Mesendoderm (in vitro differentiated cells): Measurements from ENCODE around the gene WDR20.

ENCODE experiments used
- DNase-seq: peaks from one replicate; pipeline ENCODE4 v3.0.0; 2013
- H2AK5ac ChIP-seq: 2 replicates; pipeline ENCODE4 v1.6.1; 2013; ENCODE audit warnings: low read length, inconsistent platforms
- H2BK120ac ChIP-seq: 2 replicates; pipeline ENCODE4 v1.6.1; 2013; ENCODE audit warnings: low read depth, mild to moderate bottlenecking, low read length, moderate library complexity, mixed read lengths
- H2BK15ac ChIP-seq: replicated peaks from 2 replicates; pipeline ENCODE4 v1.6.1; 2013; ENCODE audit warnings: low read depth, mild to moderate bottlenecking, moderate library complexity
- H2BK5ac ChIP-seq: 2 replicates; pipeline ENCODE4 v1.6.1; 2013; ENCODE audit warnings: low read length, inconsistent platforms
- H3K18ac ChIP-seq: 2 replicates; pipeline ENCODE4 v1.6.1; 2013; ENCODE audit warnings: mild to moderate bottlenecking, low read length, mixed read lengths
- H3K23ac ChIP-seq: one replicate; pipeline ENCODE4 v1.6.1; 2013; ENCODE audit warnings: low read length
- H3K27ac ChIP-seq: 2 replicates; pipeline ENCODE4 v1.5.1; 2013; ENCODE audit warnings: low read depth, mild to moderate bottlenecking, inconsistent platforms, low read length, moderate library complexity
- H3K27me3 ChIP-seq: 2 replicates; pipeline ENCODE4 v1.6.1; 2013; ENCODE audit warnings: low read length, control low read depth, mild to moderate bottlenecking, inconsistent platforms; ENCODE audit not compliant: insufficient read depth, poor library complexity
- H3K36me3 ChIP-seq: 2 replicates; pipeline ENCODE4 v1.6.1; 2013; ENCODE audit warnings: low read length, inconsistent platforms; ENCODE audit not compliant: control insufficient read depth, insufficient read depth
- H3K4ac ChIP-seq: one replicate; pipeline ENCODE4 v1.6.1; 2013; ENCODE audit warnings: low read depth, mild to moderate bottlenecking, low read length, moderate library complexity
- H3K4me1 ChIP-seq: 2 replicates; pipeline ENCODE4 v1.6.1; 2013; ENCODE audit warnings: low read depth, low read length, inconsistent platforms; ENCODE audit not compliant: control insufficient read depth
- H3K4me2 ChIP-seq: 2 replicates; pipeline ENCODE4 v1.6.1; 2013; ENCODE audit warnings: low read length
- H3K4me3 ChIP-seq: 2 replicates; pipeline ENCODE4 v1.5.1; 2013; ENCODE audit warnings: mild to moderate bottlenecking, low read length
- H3K56ac ChIP-seq: one replicate; pipeline ENCODE4 v1.6.1; 2013; ENCODE audit warnings: low read length
- H3K79me1 ChIP-seq: 2 replicates; pipeline ENCODE4 v1.6.1; 2013; ENCODE audit warnings: low read length, inconsistent platforms
- H3K79me2 ChIP-seq: 2 replicates; pipeline ENCODE4 v1.6.1; 2013; ENCODE audit warnings: mild to moderate bottlenecking, low read length; ENCODE audit not compliant: control insufficient read depth, insufficient read depth
- H3K9ac ChIP-seq: 2 replicates; pipeline ENCODE4 v1.6.1; 2013; ENCODE audit warnings: low read length, inconsistent platforms
- H4K5ac ChIP-seq: one replicate; pipeline ENCODE4 v1.6.1; 2013; ENCODE audit warnings: low read length
- H4K8ac ChIP-seq: one replicate; pipeline ENCODE4 v1.6.1; 2013; ENCODE audit warnings: low read depth, mild to moderate bottlenecking, control low read depth, low read length, moderate library complexity
- WGBS: extraction: QIAGEN DNeasy Blood & Tissue Kit; methylation state at CpG from one replicate; pipeline ENCODE4 v1.1.7; 2013; ENCODE audit warnings: low lambda C conversion rate, missing lambda C conversion rate; ENCODE audit not compliant: insufficient coverage; ENCODE audit errors: extremely low coverage; 5-methylcytosine and 5-hydroxymethylcytosine counted together

WDR20 gene

GRCh38 chr14:102182936-102183619 lies 43.4 kb downstream of the WDR20 start:
- Histone ChIP-seq H4K5ac (no peak overlapping the region), H4K8ac (no peak overlapping the region), H3K27me3 (no peaks in the 10 kb centered on the region), H3K18ac (no peak overlapping the region), H3K23ac (no peak overlapping the region), H2BK5ac (no peak overlapping the region), H3K27ac (no peak overlapping the region), H2BK15ac (no peak overlapping the region), H2AK5ac (no peak overlapping the region), H3K36me3 (no peaks in the 10 kb centered on the region), H3K4me2 (no peak overlapping the region), H3K4me1 (peaks cover 11% of the 10 kb centered on the region), H3K79me1 (peaks cover 32% of the 10 kb centered on the region), H3K4me3 (no peak overlapping the region), H3K79me2 (peaks cover 45% of the 10 kb centered on the region), H3K9ac (no peak overlapping the region), H3K4ac (no peak overlapping the region), H3K56ac (no peak overlapping the region), H2BK120ac (no peak overlapping the region)
- DNase-seq: no peak
- WGBS: no CpG with 5 or more reads among the region's 9 CpGs

GRCh38 chr14:102183886-102184285 lies 44.2 kb downstream of the WDR20 start:
- Histone ChIP-seq H3K27ac (no peak overlapping the region), H3K56ac (no peak overlapping the region), H4K8ac (no peak overlapping the region), H3K36me3 (no peaks in the 10 kb centered on the region), H3K4me3 (no peak overlapping the region), H3K4me1 (peaks cover 11% of the 10 kb centered on the region), H3K4ac (no peak overlapping the region), H2BK5ac (no peak overlapping the region), H3K23ac (no peak overlapping the region), H3K79me1 (peaks cover 33% of the 10 kb centered on the region), H2BK15ac (no peak overlapping the region), H3K9ac (no peak overlapping the region), H4K5ac (no peak overlapping the region), H3K18ac (no peak overlapping the region), H2BK120ac (no peak overlapping the region), H3K27me3 (no peaks in the 10 kb centered on the region), H2AK5ac (no peak overlapping the region), H3K79me2 (peaks cover 42% of the 10 kb centered on the region), H3K4me2 (no peak overlapping the region)
- WGBS: no CpG with 5 or more reads among the region's 3 CpGs
- no peak for DNase-seq

DNA sequence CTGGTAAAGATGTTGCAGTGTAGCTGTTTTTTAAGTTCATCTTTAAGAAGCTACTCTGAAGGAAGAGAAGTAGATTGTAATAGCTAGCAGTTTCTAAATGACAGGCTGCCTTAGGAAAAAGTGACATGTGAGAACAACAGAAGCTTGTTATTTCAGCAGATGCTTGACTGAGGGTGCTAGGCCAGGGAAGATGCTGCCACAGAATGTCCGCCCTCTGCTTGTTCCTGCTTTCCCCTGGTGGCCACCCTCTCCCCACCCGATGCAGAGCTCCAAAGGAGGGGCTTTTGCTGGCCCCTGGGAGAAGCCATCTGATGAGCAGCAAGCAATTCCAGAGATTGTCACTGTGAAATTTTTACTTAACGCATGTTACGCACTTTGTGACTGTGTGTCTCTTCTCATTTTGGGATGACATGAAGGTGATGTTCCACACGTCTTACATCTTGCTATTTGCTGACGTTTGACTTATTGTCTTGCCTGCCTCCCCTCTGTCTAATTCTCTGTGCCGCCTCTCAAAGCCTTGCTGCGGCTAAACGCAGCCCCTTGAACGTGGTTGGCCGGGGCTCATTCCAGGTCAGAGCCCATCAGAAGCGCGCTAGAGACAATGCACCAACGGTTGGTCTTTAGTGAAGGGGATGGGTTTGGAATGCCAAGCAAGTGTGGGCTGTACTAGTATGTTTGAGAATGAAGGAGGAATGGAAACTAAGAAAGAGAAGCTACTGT lies 44.8 kb downstream of the WDR20 start:
- no peak overlapping the region for H2BK5ac ChIP-seq
- H4K5ac ChIP-seq: no peak overlapping the region
- H2BK120ac ChIP-seq: no peak overlapping the region
- no peak overlapping the region for H2BK15ac ChIP-seq
- peaks cover 11% of the 10 kb centered on the region for H3K4me1 ChIP-seq
- DNase-seq: no peak
- peaks cover 41% of the 10 kb centered on the region for H3K79me2 ChIP-seq
- H3K4me3 ChIP-seq: no peak overlapping the region
- H3K36me3 ChIP-seq: no peaks in the 10 kb centered on the region
- H4K8ac ChIP-seq: no peak overlapping the region
- H3K56ac ChIP-seq: no peak overlapping the region
- no peak overlapping the region for H3K9ac ChIP-seq
- WGBS: no CpG with 5 or more reads among the region's 14 CpGs
- no peak overlapping the region for H3K23ac ChIP-seq
- no peak overlapping the region for H3K4ac ChIP-seq
- H3K79me1 ChIP-seq: peaks cover 33% of the 10 kb centered on the region
- no peak overlapping the region for H3K4me2 ChIP-seq
- H3K27me3 ChIP-seq: no peaks in the 10 kb centered on the region
- no peak overlapping the region for H2AK5ac ChIP-seq
- H3K18ac ChIP-seq: no peak overlapping the region
- H3K27ac ChIP-seq: no peak overlapping the region

DNA sequence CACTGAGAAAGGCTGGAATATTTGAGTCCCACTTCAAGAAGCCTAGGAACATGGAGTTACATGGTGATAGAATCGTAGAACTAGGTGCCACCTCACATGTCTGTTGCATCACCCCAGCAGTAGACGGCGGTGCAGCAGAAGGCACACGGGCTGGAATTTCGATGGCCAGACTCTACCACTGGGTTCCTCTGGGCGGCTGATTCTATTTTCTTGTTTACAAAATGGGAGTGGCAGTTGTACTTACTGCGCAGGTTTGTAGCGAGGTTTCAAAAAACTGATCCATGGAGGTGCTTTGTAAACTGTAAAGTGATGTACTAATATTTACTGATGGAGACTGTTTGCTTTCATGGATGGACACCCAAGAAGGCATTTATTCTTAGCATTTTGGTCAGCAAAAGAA lies 45.7 kb downstream of the WDR20 start:
- no peak overlapping the region for H3K23ac ChIP-seq
- peaks cover 33% of the 10 kb centered on the region for H3K79me1 ChIP-seq
- no peak for DNase-seq
- H3K4ac ChIP-seq: no peak overlapping the region
- no CpG with 5 or more reads among the region's 8 CpGs for WGBS
- H3K79me2 ChIP-seq: peaks cover 43% of the 10 kb centered on the region
- H3K4me1 ChIP-seq: peaks cover 14% of the 10 kb centered on the region
- H3K9ac ChIP-seq: no peak overlapping the region
- no peak overlapping the region for H2AK5ac ChIP-seq
- no peak overlapping the region for H4K5ac ChIP-seq
- no peak overlapping the region for H2BK15ac ChIP-seq
- no peak overlapping the region for H2BK120ac ChIP-seq
- no peak overlapping the region for H3K4me2 ChIP-seq
- H3K36me3 ChIP-seq: no peaks in the 10 kb centered on the region
- H3K18ac ChIP-seq: no peak overlapping the region
- H3K56ac ChIP-seq: no peak overlapping the region
- no peak overlapping the region for H4K8ac ChIP-seq
- H2BK5ac ChIP-seq: no peak overlapping the region
- H3K4me3 ChIP-seq: no peak overlapping the region
- H3K27ac ChIP-seq: no peak overlapping the region
- H3K27me3 ChIP-seq: no peaks in the 10 kb centered on the region

GRCh38 chr14:102187044-102187443 lies 47.3 kb downstream of the WDR20 start:
- H3K4me3 ChIP-seq: no peak overlapping the region
- no peak for DNase-seq

More at GRCh38 chr14:102187044-102187443, 47.3 kb downstream of the WDR20 start:
- Histone ChIP-seq H4K5ac (no peak overlapping the region), H3K36me3 (no peaks in the 10 kb centered on the region), H3K4ac (no peak overlapping the region), H3K27me3 (no peaks in the 10 kb centered on the region), H3K27ac (peak overlapping the region; percentile 37), H2AK5ac (no peak overlapping the region), H2BK15ac (no peak overlapping the region), H3K9ac (no peak overlapping the region), H2BK120ac (no peak overlapping the region), H3K79me2 (peaks cover 35% of the 10 kb centered on the region), H3K4me1 (peaks cover 14% of the 10 kb centered on the region), H3K4me2 (no peak overlapping the region), H3K56ac (peak overlapping the region; percentile 38), H3K18ac (no peak overlapping the region), H4K8ac (no peak overlapping the region), H3K79me1 (peaks cover 30% of the 10 kb centered on the region), H3K23ac (no peak overlapping the region), H2BK5ac (no peak overlapping the region)
- WGBS: no CpG with 5 or more reads among the region's 3 CpGs
